Measurements from ENCODE around the gene C2CD3.
"Not testable (repeated sequence)": the region's sequence is repeated elsewhere in the genome, so short reads cannot be mapped to it uniquely, and the experiment has no call there.

Gene C2CD3

GRCh38 chr11:74120260-74121035, 50.4 kb downstream of the C2CD3 start:
- not testable (repeated sequence) for DNase-seq (ENCODE audit: low read depth in 3 of 3)

- DNase-seq (ENCODE audit: low read depth in 3 of 3), result no peak
These were observed 54.1 kb downstream of the C2CD3 start for GRCh38 chr11:74116719-74117118.

- DNase-seq (ENCODE audit: low read depth in 3 of 3), result no peak
These were observed 57.9 kb downstream of the C2CD3 start for GRCh38 chr11:74112877-74113276.

- DNase-seq (ENCODE audit: low read depth in 3 of 3), result no peak
These were observed 64.7 kb downstream of the C2CD3 start for GRCh38 chr11:74106124-74106523.

GRCh38 chr11:74102321-74102720, 68.5 kb downstream of the C2CD3 start:
- no peak for DNase-seq (ENCODE audit: low read depth in 3 of 3)

- no peak for DNase-seq (ENCODE audit: low read depth in 3 of 3)
These were observed 70.1 kb downstream of the C2CD3 start for GRCh38 chr11:74100735-74101134.

- DNase-seq (ENCODE audit: low read depth in 3 of 3), result no peak
These were observed 70.6 kb downstream of the C2CD3 start for GRCh38 chr11:74100231-74100630.

- no peak for DNase-seq (ENCODE audit: low read depth in 3 of 3)
These were observed 73.0 kb downstream of the C2CD3 start for GRCh38 chr11:74097686-74098237.

GRCh38 chr11:74094393-74094792, 76.4 kb downstream of the C2CD3 start:
- DNase-seq (ENCODE audit: low read depth in 3 of 3), result no peak

- no peak for DNase-seq (ENCODE audit: low read depth in 3 of 3)
These were observed 78.4 kb downstream of the C2CD3 start for GRCh38 chr11:74092425-74092824.

GRCh38 chr11:74091549-74091948, 79.3 kb downstream of the C2CD3 start:
- no peak for DNase-seq (ENCODE audit: low read depth in 3 of 3)

- DNase-seq (ENCODE audit: low read depth in 3 of 3), result no peak
These were observed 80.1 kb downstream of the C2CD3 start for GRCh38 chr11:74090701-74091100.

- no peak for DNase-seq (ENCODE audit: low read depth in 3 of 3)
These were observed 84.4 kb downstream of the C2CD3 start for GRCh38 chr11:74086242-74086884.

GRCh38 chr11:74085542-74085892, 85.3 kb downstream of the C2CD3 start:
- DNase-seq (ENCODE audit: low read depth in 3 of 3), result no peak

- DNase-seq (ENCODE audit: low read depth in 3 of 3), result no peak
These were observed 85.8 kb downstream of the C2CD3 start for GRCh38 chr11:74084796-74085541.

- DNase-seq (ENCODE audit: low read depth in 3 of 3), result not testable (repeated sequence)
These were observed 86.9 kb downstream of the C2CD3 start for GRCh38 chr11:74083927-74084326.

- DNase-seq (ENCODE audit: low read depth in 3 of 3), result no peak
These were observed 89.4 kb downstream of the C2CD3 start for GRCh38 chr11:74081428-74081827.

- DNase-seq (ENCODE audit: low read depth in 3 of 3), result no peak
These were observed 93.6 kb downstream of the C2CD3 start for GRCh38 chr11:74077193-74077592.

- DNase-seq (ENCODE audit: low read depth in 3 of 3), result no peak
These were observed 98.1 kb downstream of the C2CD3 start for GRCh38 chr11:74072721-74073120.

- DNase-seq (ENCODE audit: low read depth in 3 of 3), result no peak
These were observed 98.5 kb downstream of the C2CD3 start for GRCh38 chr11:74072286-74072685.

- no peak for DNase-seq (ENCODE audit: low read depth in 3 of 3)
These were observed 99.9 kb downstream of the C2CD3 start for GRCh38 chr11:74070723-74071492.

All from stimulated activated CD4-positive, alpha-beta T cell treated with anti-CD3 and anti-CD28 coated beads, TNF-alpha, amount 100 ng/mL, for 24 hours (primary cell).